NT2/D1 (cell line): ENCODE results near the gene NXPH1.

Source experiments
- DNase-seq: peaks from one replicate; pipeline ENCODE4 v3.0.0-alpha.2; 2011; ENCODE audit warnings: low read depth, low spot score
- H3K27me3 ChIP-seq: 2 replicates; pipeline ENCODE4 v1.6.0; 2011; ENCODE audit warnings: mild to moderate bottlenecking; ENCODE audit not compliant: insufficient read length, insufficient read depth
- H3K36me3 ChIP-seq: 2 replicates; pipeline ENCODE4 v1.6.1; 2011; ENCODE audit warnings: mild to moderate bottlenecking, low read length, mixed read lengths; ENCODE audit not compliant: insufficient read depth, insufficient read length
- H3K4me1 ChIP-seq: 2 replicates; pipeline ENCODE4 v1.5.1; 2011; ENCODE audit not compliant: insufficient read depth, insufficient read length
- H3K4me3 ChIP-seq: 2 replicates; pipeline ENCODE4 v1.5.1; 2011; ENCODE audit warnings: low read depth; ENCODE audit not compliant: insufficient read length
- H3K9ac ChIP-seq: 2 replicates; pipeline ENCODE4 v1.6.0; 2011; ENCODE audit warnings: low read depth; ENCODE audit not compliant: insufficient read length
- H3K9me3 ChIP-seq: 2 replicates; pipeline ENCODE4 v1.5.1; 2011; ENCODE audit warnings: mild to moderate bottlenecking, low read length; ENCODE audit not compliant: insufficient read depth
- SUZ12 ChIP-seq: IDR thresholded peaks from 2 replicates; pipeline ENCODE4 v1.6.1; 2011; ENCODE audit not compliant: insufficient read length, insufficient read depth; ENCODE audit errors: extremely low read depth
- YY1 ChIP-seq: IDR thresholded peaks from 2 replicates; pipeline ENCODE4 v1.6.1; 2011; ENCODE audit not compliant: insufficient read length, insufficient read depth
- ZNF274 ChIP-seq: IDR thresholded peaks from 2 replicates; pipeline ENCODE4 v1.6.1; 2011; ENCODE audit warnings: mild to moderate bottlenecking, low read depth, low read length

NXPH1 gene

GRCh38 chr7:8800986-8801385 lies 367.6 kb downstream of the NXPH1 start:
- Histone ChIP-seq H3K4me3 (no peak overlapping the region), H3K9ac (no peak overlapping the region), H3K27me3 (no peaks in the 10 kb centered on the region), H3K4me1 (no peaks in the 10 kb centered on the region), H3K9me3 (no peaks in the 10 kb centered on the region), H3K36me3 (no peaks in the 10 kb centered on the region)
- DNase-seq, result no peak
- no peak for TF ChIP-seq YY1
- TF ChIP-seq ZNF274, result no peak
- TF ChIP-seq SUZ12, result no peak
